K562 (cell line): ENCODE results near the gene RELL2. TPM values are rescaled to one million over a fixed set of nuclear protein-coding genes. Genes with fewer than 3 reads are reported as not detected.

Experiments used
- CBX5 ChIP-seq: IDR thresholded peaks from 2 replicates; pipeline ENCODE4 v1.6.1; 2014; ENCODE audit warnings: low read depth, borderline replicate concordance
- DPF2 ChIP-seq: fragments of 450-650 bp; IDR thresholded peaks from 2 replicates; pipeline ENCODE4 v1.6.1; 2016
- HOXB6 ChIP-seq: fragments of 250-450 bp; sonication (Bioruptor Pico); IDR thresholded peaks from 2 replicates; pipeline ENCODE4 v1.5.1; 2022; ENCODE audit warnings: mild to moderate bottlenecking, borderline replicate concordance
- PBX2 ChIP-seq, 2 experiments: IDR thresholded peaks in 1 of 2; conservative IDR thresholded peaks in 1 of 2; 2 replicates each; pipeline ENCODE4 v1.6.1; 2016; ENCODE audit warnings: low read depth in 2 of 2, mild to moderate bottlenecking in 1 of 2, missing compliant biosample characterization in 1 of 2, missing genetic modification characterization in 1 of 2, moderate library complexity in 1 of 2
- PHB ChIP-seq: fragments of 250-450 bp; sonication (Bioruptor Pico); IDR thresholded peaks from 2 replicates; pipeline ENCODE4 v1.5.0; 2021
- RCOR1 ChIP-seq, 2 experiments: IDR thresholded peaks; 2 replicates each; pipeline ENCODE4 v1.6.1; 2012; ENCODE audit warnings: low read depth in 2 of 2, low read length in 2 of 2, borderline replicate concordance in 1 of 2, improper control_type of control experiment in 1 of 2
- RFX5 ChIP-seq: IDR thresholded peaks from 2 replicates; pipeline ENCODE4 v1.6.1; 2011; ENCODE audit warnings: low read depth, mild to moderate bottlenecking, improper control_type of control experiment, low read length
- ZBTB43 ChIP-seq: sonication (generic); formaldehyde crosslinking; IDR thresholded peaks from 2 replicates; pipeline ENCODE4 v1.8.0; 2023; ENCODE audit warnings: mild to moderate bottlenecking, missing genetic modification reagents
- ZNF175 ChIP-seq: fragments of 200-800 bp; sonication (Bioruptor generic); IDR thresholded peaks from 2 replicates; pipeline ENCODE4 v1.6.1; 2016; ENCODE audit warnings: low read depth, mild to moderate bottlenecking, missing genetic modification characterization, missing compliant biosample characterization
- ZNF263 ChIP-seq: sonication (generic); formaldehyde crosslinking; IDR thresholded peaks from 2 replicates; pipeline ENCODE4 v1.8.0; 2022; ENCODE audit warnings: mild to moderate bottlenecking, missing genetic modification reagents, borderline replicate concordance
- ZNF589 ChIP-seq: fragments of 200-800 bp; sonication (Bioruptor generic); IDR thresholded peaks from 2 replicates; pipeline ENCODE4 v1.6.1; 2016; ENCODE audit warnings: low read depth, missing genetic modification characterization, missing compliant biosample characterization
- ZNF785 ChIP-seq: fragments of 250-450 bp; sonication (Bioruptor Pico); IDR thresholded peaks from 2 replicates; pipeline ENCODE4 v1.4.0; 2020; ENCODE audit warnings: mild to moderate bottlenecking
- ZSCAN29 ChIP-seq: fragments of 450-650 bp; IDR thresholded peaks from 2 replicates; pipeline ENCODE4 v1.6.1; 2017
- polyA plus RNA-seq, 8 experiments: library from polyadenylated mRNA; depleted of rRNA in 4 of 8; stranded (reverse) in 5 of 8; unstranded in 3 of 8; fragments of >200 nt; fragmentation: Nextera tagmentation in 2 of 8; fragmentation: Illumina TruSeq in 1 of 8; extraction: Ambion mirVana in 2 of 8; extraction: Trizol in 1 of 8; gene quantifications; 2 replicates each; pipeline versions ENCODE4 v1.2.1 to v1.2.3, GENCODE V29; 2011 to 2014; ENCODE audit warnings: inconsistent platforms in 1 of 8, missing spikeins in 1 of 8
- total RNA-seq, 7 experiments: library from RNA; depleted of rRNA in 6 of 7; stranded (reverse); fragments of >200 nt in 6 of 7; fragmentation: Illumina TruSeq in 2 of 7; extraction: Trizol in 2 of 7; gene quantifications; 2 replicates each; pipeline versions ENCODE4 v1.2.1 to v1.2.3, GENCODE V29; 2011 to 2021; ENCODE audit warnings: low replicate concordance in 1 of 7
- TF ChIP-seq, protein P1 (sequence below), 2 experiments: fragments of 450-650 bp; IDR thresholded peaks; 2 replicates each; pipeline ENCODE4 v1.6.1; 2016; ENCODE audit warnings: mild to moderate bottlenecking in 2 of 2, borderline replicate concordance in 1 of 2, low read depth in 1 of 2, moderate library complexity in 1 of 2

The RELL2 gene
- total and polyA plus RNA-seq, 9 of the 15 experiments (the other 6 are each of a cell fraction or from before 2014, with no cell fraction given), result 0.06 to 36.0 (median 14.3) TPM

GRCh38 chr5:141681695-141682641 is 45.2 kb downstream of the RELL2 start, which contains the start of gene ARAP3 (continued):
- no peak for TF ChIP-seq PBX2 (CRISPR knock-in tag; IDR thresholded peaks at IDR 0.05; ENCODE audit: low read depth)
- TF ChIP-seq PBX2 (tag; conservative IDR thresholded peaks at IDR 0.05; ENCODE audit: low read depth), result no peak
- no peak for TF ChIP-seq RFX5
- no peak for TF ChIP-seq ZSCAN29
- TF ChIP-seq ZNF175, result no peak
- no peak for TF ChIP-seq HOXB6 (CRISPR knock-in tag)
- TF ChIP-seq DPF2, result peak; percentile 46
- TF ChIP-seq ZBTB43 (CRISPR knock-in tag), result no peak
- TF ChIP-seq ZNF785 (CRISPR knock-in tag), result no peak
- TF ChIP-seq, protein P1, sequence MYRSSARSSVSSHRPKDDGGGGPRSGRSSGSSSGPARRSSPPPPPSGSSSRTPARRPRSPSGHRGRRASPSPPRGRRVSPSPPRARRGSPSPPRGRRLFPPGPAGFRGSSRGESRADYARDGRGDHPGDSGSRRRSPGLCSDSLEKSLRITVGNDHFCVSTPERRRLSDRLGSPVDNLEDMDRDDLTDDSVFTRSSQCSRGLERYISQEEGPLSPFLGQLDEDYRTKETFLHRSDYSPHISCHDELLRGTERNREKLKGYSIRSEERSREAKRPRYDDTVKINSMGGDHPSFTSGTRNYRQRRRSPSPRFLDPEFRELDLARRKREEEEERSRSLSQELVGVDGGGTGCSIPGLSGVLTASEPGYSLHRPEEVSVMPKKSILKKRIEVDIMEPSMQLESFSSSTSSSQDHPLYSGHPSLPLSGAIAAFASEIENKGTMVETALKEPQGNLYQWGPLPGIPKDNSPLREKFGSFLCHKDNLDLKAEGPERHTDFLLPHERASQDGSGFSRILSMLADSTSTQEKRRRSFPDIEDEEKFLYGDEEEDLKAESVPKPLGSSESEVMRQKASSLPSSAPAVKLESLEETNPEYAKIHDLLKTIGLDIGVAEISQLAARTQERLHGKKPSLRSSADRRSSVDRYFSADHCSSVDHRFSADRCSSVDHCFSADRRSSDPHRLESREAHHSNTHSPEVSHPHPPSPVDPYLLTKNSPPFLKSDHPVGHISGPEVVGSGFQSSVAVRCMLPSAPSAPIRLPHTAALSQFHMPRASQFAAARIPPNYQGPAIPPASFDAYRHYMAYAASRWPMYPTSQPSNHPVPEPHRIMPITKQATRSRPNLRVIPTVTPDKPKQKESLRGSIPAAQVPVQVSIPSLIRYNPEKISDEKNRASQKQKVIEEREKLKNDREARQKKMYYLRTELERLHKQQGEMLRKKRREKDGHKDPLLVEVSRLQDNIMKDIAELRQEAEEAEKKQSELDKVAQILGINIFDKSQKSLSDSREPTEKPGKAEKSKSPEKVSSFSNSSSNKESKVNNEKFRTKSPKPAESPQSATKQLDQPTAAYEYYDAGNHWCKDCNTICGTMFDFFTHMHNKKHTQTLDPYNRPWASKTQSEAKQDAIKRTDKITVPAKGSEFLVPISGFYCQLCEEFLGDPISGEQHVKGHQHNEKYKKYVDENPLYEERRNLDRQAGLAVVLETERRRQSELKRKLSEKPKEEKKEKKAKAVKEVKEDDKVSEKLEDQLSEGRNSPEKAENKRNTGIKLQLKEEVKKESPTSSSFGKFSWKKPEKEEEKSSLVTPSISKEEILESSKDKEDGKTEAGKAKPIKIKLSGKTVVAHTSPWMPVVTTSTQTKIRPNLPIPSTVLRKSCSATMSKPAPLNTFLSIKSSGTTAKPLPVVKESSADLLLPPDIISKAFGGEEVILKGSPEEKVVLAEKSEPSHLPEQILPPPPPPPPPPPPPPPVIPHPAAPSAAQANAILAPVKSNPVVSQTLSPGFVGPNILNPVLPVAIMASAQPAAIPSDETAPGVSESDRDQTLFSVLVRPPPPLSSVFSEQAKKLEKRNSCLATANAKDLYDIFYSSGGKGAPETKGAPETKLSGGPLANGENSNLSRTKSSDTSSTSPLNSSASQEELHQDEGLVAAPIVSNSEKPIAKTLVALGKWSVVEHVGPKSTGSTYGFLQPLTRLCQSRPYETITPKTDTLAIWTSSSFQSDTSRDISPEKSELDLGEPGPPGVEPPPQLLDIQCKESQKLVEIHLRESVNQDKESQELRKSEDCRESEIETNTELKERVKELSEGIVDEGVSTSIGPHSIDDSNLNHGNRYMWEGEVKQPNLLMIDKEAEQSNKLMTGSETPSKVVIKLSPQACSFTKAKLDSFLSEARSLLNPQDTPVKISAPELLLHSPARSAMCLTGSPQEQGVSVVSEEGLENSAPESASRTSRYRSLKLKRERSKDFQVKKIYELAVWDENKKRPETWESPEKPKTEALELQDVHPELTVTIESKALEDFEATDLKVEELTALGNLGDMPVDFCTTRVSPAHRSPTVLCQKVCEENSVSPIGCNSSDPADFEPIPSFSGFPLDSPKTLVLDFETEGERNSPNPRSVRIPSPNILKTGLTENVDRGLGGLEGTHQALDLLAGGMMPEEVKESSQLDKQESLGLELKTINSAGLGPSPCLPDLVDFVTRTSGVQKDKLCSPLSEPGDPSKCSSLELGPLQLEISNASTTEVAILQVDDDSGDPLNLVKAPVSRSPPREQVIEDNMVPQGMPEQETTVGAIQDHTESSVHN (IDR thresholded peaks at IDR 0.05; ENCODE audit: borderline replicate concordance in 1 of 2, low read depth in 1 of 2), result no peak
- peak in 1 of 2 experiments; percentile 73; a peak in 2 of 4 replicates for TF ChIP-seq RCOR1 (IDR thresholded peaks at IDR 0.05; ENCODE audit: borderline replicate concordance in 1 of 2, low read depth in 2 of 2, low read length in 2 of 2)
- TF ChIP-seq CBX5, result no peak
- TF ChIP-seq PHB (CRISPR knock-in tag), result no peak
- 0 out of 2 replicates have a peak, but pooled peaks have one; percentile 26 for TF ChIP-seq ZNF263 (CRISPR knock-in tag)
- no peak; the same call in 1 of the 2 replicates for TF ChIP-seq ZNF589 (CRISPR knock-in tag)
